Heart right ventricle (tissue), 16 donors: Measurements from ENCODE around the gene SEMA4G. TPM values are rescaled to one million over a fixed set of nuclear protein-coding genes. Genes with fewer than 3 reads are reported as not detected.

ENCODE experiments used
- ATAC-seq, 8 donors: fragments of 200-7000 bp; cut with Tn5 transposase; one replicate each; pipeline ENCODE4 v1.9.1; 2020; ENCODE audit warnings: mild to moderate bottlenecking in 8 of 8, moderate library complexity in 8 of 8, moderate number of reproducible peaks in 1 of 8
- DNase-seq, 2 donors: peaks; one replicate each; pipeline ENCODE4 v3.0.0-alpha.2; 2020
- H3K27ac ChIP-seq, 10 donors: fragments of 200-600 bp; sonication (generic) in 2 of 10; one replicate each; pipeline versions ENCODE4 v1.5.0 to v1.8.0; 2020 to 2022; ENCODE audit warnings: mild to moderate bottlenecking in 3 of 10
- H3K27me3 ChIP-seq, 7 donors: fragments of 200-600 bp; one replicate each; pipeline ENCODE4 v1.8.0; 2021 to 2022; ENCODE audit warnings: mild to moderate bottlenecking in 2 of 7
- H3K36me3 ChIP-seq, 9 donors: fragments of 200-600 bp; sonication (generic) in 1 of 9; one replicate each; pipeline versions ENCODE4 v1.5.0 to v1.8.0; 2020 to 2022; ENCODE audit warnings: mild to moderate bottlenecking in 2 of 9
- H3K4me1 ChIP-seq, 9 donors: fragments of 200-600 bp; sonication (generic) in 1 of 9; one replicate each; pipeline versions ENCODE4 v1.5.0 to v1.8.0; 2020 to 2022; ENCODE audit warnings: mild to moderate bottlenecking in 4 of 9
- H3K4me3 ChIP-seq, 10 donors: fragments of 200-600 bp; sonication (generic) in 2 of 10; one replicate each; pipeline versions ENCODE4 v1.5.0 to v1.8.0; 2020 to 2022; ENCODE audit warnings: mild to moderate bottlenecking in 7 of 10, moderate library complexity in 2 of 10
- H3K9me3 ChIP-seq, 11 donors: fragments of 200-600 bp in 10 of 11; sonication (generic) in 2 of 11; one replicate each; pipeline versions ENCODE4 v1.5.0 to v1.8.0; 2013 to 2022; ENCODE audit warnings: mild to moderate bottlenecking in 2 of 11, control low read depth in 1 of 11, moderate library complexity in 1 of 11
- CTCF ChIP-seq, 9 donors: fragments of 200-600 bp; sonication (generic) in 2 of 9; IDR thresholded peaks; one replicate each; pipeline versions ENCODE4 v1.5.0 to v1.8.0; 2021 to 2022; ENCODE audit warnings: antibody characterized with exemption in 9 of 9, mild to moderate bottlenecking in 5 of 9, moderate library complexity in 1 of 9
- WGBS, 2 donors: extraction: QIAGEN DNeasy Blood & Tissue Kit; methylation state at CpG; one replicate each; pipeline ENCODE4 v1.1.7; 2013; ENCODE audit warnings: inconsistent platforms in 1 of 2; 5-methylcytosine and 5-hydroxymethylcytosine counted together
- intact Hi-C, 10 donors: fragments of 100-400 bp; cut with DNase I; formaldehyde crosslinking; loops; one replicate each; pipeline versions ENCODE4 v1.11.1 to v1.14.2; 2022
- polyA plus RNA-seq, 2 donors: library from polyadenylated mRNA; stranded (reverse); fragments of 200-250 nt; gene quantifications; one replicate each; pipeline ENCODE4 v1.2.3, GENCODE V29; 2013
- total RNA-seq, 10 donors: library from RNA; stranded (reverse); fragmentation: NEBNext Ultra II Directional in 3 of 10; extraction: Animal tissue kit (Norgen Biotek cat#: 25700) in 3 of 10; gene quantifications; one replicate each; pipeline versions ENCODE4 v1.2.1 to v1.2.4, GENCODE V29; 2021 to 2023
- donor health status: Arrhythmogenic right ventricular cardiomyopathy.
- donor health status: ischemic (EF 13 %, LVEDD 7.1; RV severe dilation, severe dysfunction).
- donor health status: healthy with polysubstance abuse.
- donor health status: DM: no; HTN: yes; CAD: no.
- donor health status: DM: no; HTN: no; CAD: no.
- donor health status: ischemic (EF 25% LVEDD 6.9; RV normal size, moderate dysfunction).
- donor health status: ischemic (EF 25% LVEDD 5.7; RV mildly dilated, moderate dysfunction).
- donor health status: healthy.
- donor health status: DM: yes; HTN: yes; CAD: no.
- donor health status: Ischemic cardiomyopathy.
- donor health status: ischemic (EF 35%, LVEDD 5.7; RV mildly dilated, moderate dysfunction).
- donor health status: nonischemic (EF 11% LVEDD 7.7; RV severe dilation, severe dysfunction).
- donor health status: DM: yes; HTN: yes; CAD: no.
- donor health status: PGD.
- donor health status: ischemic (EF 29% LVEDD 5.4; RV normal size, mild dysfunction).
- donor health status: nonischemic (EF 23%, LVEDD 6.1; RV moderate dilation, normal function).

SEMA4G gene
- total and polyA plus RNA-seq, 12 donors, result 0.20 to 1.6 (median 0.80) TPM

GRCh38 chr10:100982916-100983830, 13.9 kb downstream of the SEMA4G start:
- peak in 1 of 2 donors; percentile 1 for DNase-seq
- H3K4me1 ChIP-seq, result peaks cover 12 to 23% (median 19%) of the 10 kb centered on the region in 9 donors
- no peaks in the 10 kb centered on the region for H3K27me3 ChIP-seq
- H3K4me3 ChIP-seq, result no peak overlapping the region
- no peak for ATAC-seq
- H3K9me3 ChIP-seq, result no peaks in the 10 kb centered on the region
- TF ChIP-seq CTCF (IDR thresholded peaks at IDR 0.05), result no peak
- 90 to 92% methylated on average over 24 of the region's 24 CpGs for WGBS, 2 donors
- H3K27ac ChIP-seq, result no peak overlapping the region
- intact Hi-C loops, result no loop called here
- H3K36me3 ChIP-seq, result peaks cover 0 to 75% (median 26%) of the 10 kb centered on the region in 9 donors

GRCh38 chr10:100983868-100984671, 14.8 kb downstream of the SEMA4G start:
- Histone ChIP-seq H3K27me3 (no peaks in the 10 kb centered on the region), H3K36me3 (peaks cover 0 to 66% (median 21%) of the 10 kb centered on the region in 9 donors), H3K4me1 (peaks cover 12 to 30% (median 25%) of the 10 kb centered on the region in 9 donors), H3K4me3 (no peak overlapping the region), H3K27ac (no peak overlapping the region), H3K9me3 (no peaks in the 10 kb centered on the region)
- intact Hi-C loops, result no loop called here
- TF ChIP-seq CTCF (IDR thresholded peaks at IDR 0.05), result no peak
- 82 to 87% methylated on average over 10 to 13 of the region's 13 CpGs for WGBS, 2 donors
- ATAC-seq, result no peak
- DNase-seq, result no peak

GRCh38 chr10:100984672-100985177, 15.4 kb downstream of the SEMA4G start:
- Histone ChIP-seq H3K9me3 (no peaks in the 10 kb centered on the region), H3K27me3 (no peaks in the 10 kb centered on the region), H3K4me3 (no peak overlapping the region), H3K27ac (no peak overlapping the region), H3K4me1 (peaks cover 12 to 34% (median 25%) of the 10 kb centered on the region in 9 donors), H3K36me3 (peaks cover 0 to 60% (median 21%) of the 10 kb centered on the region in 9 donors)
- no peak for DNase-seq
- TF ChIP-seq CTCF (IDR thresholded peaks at IDR 0.05), result no peak
- 68 to 70% methylated on average over 2 of the region's 2 CpGs for WGBS, 2 donors
- intact Hi-C loops, result loop anchor here in 2 of 10 donors (5.0 kb wide), 2 partner anchors 43 to 48 kb away; partner anchors contain the start of genes PDZD7 (in 1 of the 2) and SFXN3 (in 1 of the 2)
- no peak for ATAC-seq

GRCh38 chr10:100985336-100985735, 16.0 kb downstream of the SEMA4G start:
- intact Hi-C loops, result loop anchor here in 2 of 10 donors (5.0 kb wide), 2 partner anchors 42 to 47 kb away; partner anchors contain the start of genes PDZD7 (in 1 of the 2) and SFXN3 (in 1 of the 2)
- Histone ChIP-seq H3K4me3 (no peak overlapping the region), H3K27me3 (no peaks in the 10 kb centered on the region), H3K9me3 (no peaks in the 10 kb centered on the region), H3K36me3 (peaks cover 0 to 60% (median 21%) of the 10 kb centered on the region in 9 donors), H3K4me1 (peaks cover 12 to 34% (median 25%) of the 10 kb centered on the region in 9 donors), H3K27ac (no peak overlapping the region)
- ATAC-seq (no peak), DNase-seq (no peak)
- TF ChIP-seq CTCF (IDR thresholded peaks at IDR 0.05), result no peak
- WGBS, 2 donors, result 72 to 74% methylated on average over 5 of the region's 5 CpGs
